Peyer's patch (tissue), 4 donors: ENCODE data around the gene FGGY.

Source experiments
- POLR2A ChIP-seq, 2 donors: fragments of 450-650 bp; IDR thresholded peaks; one replicate each; pipeline ENCODE4 v1.5.1; 2017; ENCODE audit warnings: antibody characterized with exemption in 2 of 2, mild to moderate bottlenecking in 2 of 2, moderate library complexity in 2 of 2
- TF ChIP-seq, protein P1 (sequence below), 6 experiments: fragments of 450-650 bp in 4 of 6; fragments of 200-600 bp in 2 of 6; sonication (generic) in 1 of 6; IDR thresholded peaks; one replicate each; pipeline ENCODE4 v1.5.1; 2017 to 2019; ENCODE audit warnings: antibody characterized with exemption in 6 of 6, mild to moderate bottlenecking in 3 of 6, moderate library complexity in 1 of 6

- TF ChIP-seq, protein P1, sequence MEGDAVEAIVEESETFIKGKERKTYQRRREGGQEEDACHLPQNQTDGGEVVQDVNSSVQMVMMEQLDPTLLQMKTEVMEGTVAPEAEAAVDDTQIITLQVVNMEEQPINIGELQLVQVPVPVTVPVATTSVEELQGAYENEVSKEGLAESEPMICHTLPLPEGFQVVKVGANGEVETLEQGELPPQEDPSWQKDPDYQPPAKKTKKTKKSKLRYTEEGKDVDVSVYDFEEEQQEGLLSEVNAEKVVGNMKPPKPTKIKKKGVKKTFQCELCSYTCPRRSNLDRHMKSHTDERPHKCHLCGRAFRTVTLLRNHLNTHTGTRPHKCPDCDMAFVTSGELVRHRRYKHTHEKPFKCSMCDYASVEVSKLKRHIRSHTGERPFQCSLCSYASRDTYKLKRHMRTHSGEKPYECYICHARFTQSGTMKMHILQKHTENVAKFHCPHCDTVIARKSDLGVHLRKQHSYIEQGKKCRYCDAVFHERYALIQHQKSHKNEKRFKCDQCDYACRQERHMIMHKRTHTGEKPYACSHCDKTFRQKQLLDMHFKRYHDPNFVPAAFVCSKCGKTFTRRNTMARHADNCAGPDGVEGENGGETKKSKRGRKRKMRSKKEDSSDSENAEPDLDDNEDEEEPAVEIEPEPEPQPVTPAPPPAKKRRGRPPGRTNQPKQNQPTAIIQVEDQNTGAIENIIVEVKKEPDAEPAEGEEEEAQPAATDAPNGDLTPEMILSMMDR (IDR thresholded peaks at IDR 0.05): no peak
- no peak for TF ChIP-seq POLR2A (IDR thresholded peaks at IDR 0.05)
These were observed 370.1 kb downstream of the FGGY start for GRCh38 chr1:59667020-59667419.
